Astrocyte (in vitro differentiated cells and primary cell): ENCODE measurements around the gene MAST2. TPM values are rescaled to one million over a fixed set of nuclear protein-coding genes. Genes with fewer than 3 reads are reported as not detected.

ENCODE experiments used
- DNase-seq: peaks from one replicate; pipeline ENCODE4 v3.0.0-alpha.2; 2010; ENCODE audit warnings: low read depth
- FAIRE-seq: peaks from 2 replicates; lab custom pipeline; 2011; peaks lifted over from hg19 to GRCh38; lab: Jason Lieb, UNC
- H2AFZ ChIP-seq: 2 replicates; pipeline ENCODE4 v1.6.0; 2012; ENCODE audit warnings: low read depth, low read length, inconsistent platforms
- H3K27ac ChIP-seq: 2 replicates; pipeline ENCODE4 v1.5.1; 2011; ENCODE audit warnings: low read depth, low read length, inconsistent platforms
- H3K27me3 ChIP-seq: 2 replicates; pipeline ENCODE4 v1.6.0; 2011; ENCODE audit warnings: low read length, inconsistent platforms; ENCODE audit not compliant: insufficient read depth
- H3K36me3 ChIP-seq: 2 replicates; pipeline ENCODE4 v1.5.1; 2011; ENCODE audit warnings: low read length, inconsistent platforms; ENCODE audit not compliant: insufficient read depth
- H3K4me1 ChIP-seq: 2 replicates; pipeline ENCODE4 v1.5.1; 2011; ENCODE audit warnings: low read length, inconsistent platforms; ENCODE audit not compliant: insufficient read depth
- H3K4me2 ChIP-seq: 2 replicates; pipeline ENCODE4 v1.6.0; 2012; ENCODE audit warnings: low read length, inconsistent platforms
- H3K4me3 ChIP-seq: 2 replicates; pipeline ENCODE4 v1.5.1; 2011; ENCODE audit warnings: low read depth, mild to moderate bottlenecking, low read length, inconsistent platforms; ENCODE audit not compliant: insufficient read depth
- H3K79me2 ChIP-seq: 2 replicates; pipeline ENCODE4 v1.6.0; 2012; ENCODE audit warnings: mild to moderate bottlenecking, low read length, inconsistent platforms; ENCODE audit not compliant: insufficient read depth
- H3K9ac ChIP-seq: 2 replicates; pipeline ENCODE4 v1.6.0; 2012; ENCODE audit warnings: mild to moderate bottlenecking, low read length, inconsistent platforms
- H3K9me3 ChIP-seq: 2 replicates; pipeline ENCODE4 v1.5.1; 2012; ENCODE audit warnings: low read depth, mild to moderate bottlenecking, low read length, inconsistent platforms; ENCODE audit not compliant: insufficient read depth
- H4K20me1 ChIP-seq: 2 replicates; pipeline ENCODE4 v1.6.0; 2012; ENCODE audit warnings: low read length, inconsistent platforms; ENCODE audit not compliant: insufficient read depth
- H3K27ac Mint-ChIP-seq: one replicate; pipeline ENCODE4 v1.8.0; 2021; ENCODE audit warnings: mild to moderate bottlenecking, mixed read lengths; ENCODE audit not compliant: unreplicated experiment
- H3K27me3 Mint-ChIP-seq: one replicate; pipeline ENCODE4 v1.8.0; 2021; ENCODE audit warnings: low read depth, mixed read lengths; ENCODE audit not compliant: unreplicated experiment
- H3K36me3 Mint-ChIP-seq: one replicate; pipeline ENCODE4 v1.8.0; 2021; ENCODE audit warnings: low read depth, mixed read lengths; ENCODE audit not compliant: unreplicated experiment
- H3K4me1 Mint-ChIP-seq: one replicate; pipeline ENCODE4 v1.8.0; 2021; ENCODE audit warnings: low read depth, mixed read lengths; ENCODE audit not compliant: unreplicated experiment
- H3K4me3 Mint-ChIP-seq: one replicate; pipeline ENCODE4 v1.8.0; 2021; ENCODE audit warnings: mild to moderate bottlenecking, moderate library complexity, mixed read lengths; ENCODE audit not compliant: unreplicated experiment
- H3K9me3 Mint-ChIP-seq: one replicate; pipeline ENCODE4 v1.8.0; 2021; ENCODE audit warnings: mild to moderate bottlenecking, mixed read lengths; ENCODE audit not compliant: unreplicated experiment
- EZH2 ChIP-seq: IDR thresholded peaks from 2 replicates; pipeline ENCODE4 v1.6.1; 2012; ENCODE audit warnings: mild to moderate bottlenecking, low read length, inconsistent platforms; ENCODE audit not compliant: insufficient read depth
- total RNA-seq: library from RNA; stranded (reverse); gene quantifications from 2 replicates; pipeline ENCODE4 v1.2.1, GENCODE V29; 2021
- TF ChIP-seq, protein P1 (sequence below): IDR thresholded peaks from 2 replicates; pipeline ENCODE4 v1.5.1; 2011; ENCODE audit warnings: low read depth, mild to moderate bottlenecking, inconsistent platforms, low read length, moderate library complexity; ENCODE audit not compliant: insufficient read depth

The MAST2 gene
- total RNA-seq, 1 donor from 2014 or later = 41.0 TPM

DNA sequence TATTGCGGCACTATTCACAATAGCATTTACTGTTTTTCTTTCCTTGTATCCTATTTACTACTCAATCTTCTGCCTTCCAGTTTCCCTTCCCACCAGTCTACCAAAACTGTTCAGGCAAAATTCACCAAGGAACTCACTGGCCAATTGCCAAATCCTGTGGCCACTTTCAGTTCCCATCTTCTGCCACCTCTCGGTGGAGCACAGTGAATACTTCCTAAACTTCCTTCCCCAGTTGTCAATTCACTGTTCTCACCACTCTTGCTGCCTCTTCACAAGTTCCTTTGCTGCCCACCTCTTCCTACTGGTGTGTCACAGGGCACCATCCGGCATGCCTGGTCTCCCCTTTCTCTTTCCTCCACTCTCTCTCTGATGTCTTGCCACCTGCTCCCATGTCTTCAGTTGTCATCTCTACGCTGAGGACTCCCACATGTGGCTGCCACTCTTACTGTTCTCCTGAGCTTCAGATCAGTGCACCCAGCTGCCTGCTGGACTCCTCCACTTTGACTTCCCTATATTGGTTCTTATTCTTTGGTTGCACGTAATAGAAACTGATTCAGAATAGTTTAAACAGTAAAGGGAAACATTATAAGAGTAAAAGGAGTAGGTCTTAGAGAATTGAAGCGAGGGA lies 214.6 kb downstream of the MAST2 start:
- DNase-seq = no peak
- Mint-ChIP-seq H3K9me3 (peaks cover 3% of the 10 kb centered on the region), H3K27ac (no peak overlapping the region), H3K4me1 (no peaks in the 10 kb centered on the region), H3K27me3 (no peaks in the 10 kb centered on the region), H3K36me3 (peaks cover 8% of the 10 kb centered on the region), H3K4me3 (no peak overlapping the region)
- H3K4me1 ChIP-seq = no peaks in the 10 kb centered on the region
- FAIRE-seq = no peak
- no peaks in the 10 kb centered on the region for H3K79me2 ChIP-seq
- H3K27me3 ChIP-seq = no peaks in the 10 kb centered on the region
- no peak overlapping the region for H3K4me3 ChIP-seq
- no peak overlapping the region for H3K9ac ChIP-seq
- no peak overlapping the region for H3K27ac ChIP-seq
- TF ChIP-seq, protein P1, sequence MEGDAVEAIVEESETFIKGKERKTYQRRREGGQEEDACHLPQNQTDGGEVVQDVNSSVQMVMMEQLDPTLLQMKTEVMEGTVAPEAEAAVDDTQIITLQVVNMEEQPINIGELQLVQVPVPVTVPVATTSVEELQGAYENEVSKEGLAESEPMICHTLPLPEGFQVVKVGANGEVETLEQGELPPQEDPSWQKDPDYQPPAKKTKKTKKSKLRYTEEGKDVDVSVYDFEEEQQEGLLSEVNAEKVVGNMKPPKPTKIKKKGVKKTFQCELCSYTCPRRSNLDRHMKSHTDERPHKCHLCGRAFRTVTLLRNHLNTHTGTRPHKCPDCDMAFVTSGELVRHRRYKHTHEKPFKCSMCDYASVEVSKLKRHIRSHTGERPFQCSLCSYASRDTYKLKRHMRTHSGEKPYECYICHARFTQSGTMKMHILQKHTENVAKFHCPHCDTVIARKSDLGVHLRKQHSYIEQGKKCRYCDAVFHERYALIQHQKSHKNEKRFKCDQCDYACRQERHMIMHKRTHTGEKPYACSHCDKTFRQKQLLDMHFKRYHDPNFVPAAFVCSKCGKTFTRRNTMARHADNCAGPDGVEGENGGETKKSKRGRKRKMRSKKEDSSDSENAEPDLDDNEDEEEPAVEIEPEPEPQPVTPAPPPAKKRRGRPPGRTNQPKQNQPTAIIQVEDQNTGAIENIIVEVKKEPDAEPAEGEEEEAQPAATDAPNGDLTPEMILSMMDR = no peak
- no peak for TF ChIP-seq EZH2
- H3K36me3 ChIP-seq = peaks cover 11% of the 10 kb centered on the region
- H3K9me3 ChIP-seq = no peaks in the 10 kb centered on the region
- no peak overlapping the region for H2AFZ ChIP-seq
- no peak overlapping the region for H3K4me2 ChIP-seq
- no peaks in the 10 kb centered on the region for H4K20me1 ChIP-seq

DNA sequence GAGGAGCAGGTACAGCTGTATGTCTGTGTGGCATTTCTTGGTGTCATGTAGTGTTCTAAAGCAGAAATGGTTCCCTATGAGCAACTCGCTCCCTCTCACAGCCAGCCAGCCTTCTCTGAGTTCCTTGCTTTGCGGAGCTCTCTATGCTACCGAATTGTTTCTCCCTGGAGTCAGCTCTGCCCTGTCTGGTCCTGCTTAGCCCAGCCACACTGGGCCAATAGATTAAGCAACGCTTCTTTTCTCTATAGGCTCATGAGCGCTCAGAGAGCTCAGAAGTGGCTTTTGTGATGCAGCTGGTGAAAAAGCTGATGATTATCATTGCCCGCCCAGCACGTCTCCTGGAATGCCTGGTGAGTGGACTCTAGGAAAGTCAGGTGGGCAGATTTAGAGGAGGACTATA lies 215.9 kb downstream of the MAST2 start:
- TF ChIP-seq EZH2 = no peak
- TF ChIP-seq, protein P1 = no peak
- Mint-ChIP-seq H3K36me3 (peaks cover 16% of the 10 kb centered on the region), H3K4me1 (no peaks in the 10 kb centered on the region), H3K27ac (no peak overlapping the region), H3K27me3 (no peaks in the 10 kb centered on the region), H3K9me3 (peaks cover 3% of the 10 kb centered on the region), H3K4me3 (no peak overlapping the region)
- no peaks in the 10 kb centered on the region for H4K20me1 ChIP-seq
- H3K9me3 ChIP-seq = no peaks in the 10 kb centered on the region
- H3K4me1 ChIP-seq = no peaks in the 10 kb centered on the region
- DNase-seq (no peak), FAIRE-seq (no peak)
- H3K27ac ChIP-seq = no peak overlapping the region
- H3K27me3 ChIP-seq = no peaks in the 10 kb centered on the region
- H3K4me3 ChIP-seq = no peak overlapping the region
- no peak overlapping the region for H3K9ac ChIP-seq
- H3K4me2 ChIP-seq = no peak overlapping the region
- no peaks in the 10 kb centered on the region for H3K79me2 ChIP-seq
- no peak overlapping the region for H2AFZ ChIP-seq
- peaks cover 16% of the 10 kb centered on the region for H3K36me3 ChIP-seq

DNA sequence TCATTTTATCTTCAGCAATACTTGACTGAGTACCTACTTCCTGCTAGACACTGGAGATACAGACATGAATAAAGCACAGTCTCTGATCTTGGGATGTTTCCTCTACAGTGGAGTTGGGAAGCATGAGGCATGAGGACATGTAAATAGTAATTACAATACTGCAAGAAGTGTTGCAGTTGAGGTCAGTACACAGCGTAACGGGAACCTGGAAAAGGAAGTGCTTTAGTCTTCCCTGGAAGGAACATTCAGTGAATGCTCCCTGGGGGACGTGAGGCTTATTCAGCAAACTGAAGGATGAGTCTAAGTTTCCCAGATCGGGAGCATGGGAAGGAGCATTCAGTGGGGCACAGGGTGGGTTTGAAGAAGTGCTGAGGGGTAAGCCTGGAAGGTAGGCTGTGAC lies 216.6 kb downstream of the MAST2 start:
- Histone ChIP-seq H3K9me3 (no peaks in the 10 kb centered on the region), H3K79me2 (no peaks in the 10 kb centered on the region), H2AFZ (no peak overlapping the region), H3K4me1 (no peaks in the 10 kb centered on the region), H3K9ac (no peak overlapping the region), H3K4me3 (no peak overlapping the region), H4K20me1 (no peaks in the 10 kb centered on the region), H3K4me2 (no peak overlapping the region), H3K27me3 (no peaks in the 10 kb centered on the region), H3K36me3 (peaks cover 16% of the 10 kb centered on the region), H3K27ac (no peak overlapping the region)
- TF ChIP-seq EZH2 = no peak
- TF ChIP-seq, protein P1 = no peak
- DNase-seq = no peak
- H3K4me1 Mint-ChIP-seq = no peaks in the 10 kb centered on the region
- no peaks in the 10 kb centered on the region for H3K9me3 Mint-ChIP-seq
- H3K27me3 Mint-ChIP-seq = no peaks in the 10 kb centered on the region
- H3K4me3 Mint-ChIP-seq = no peak overlapping the region
- H3K36me3 Mint-ChIP-seq = peaks cover 20% of the 10 kb centered on the region
- H3K27ac Mint-ChIP-seq = no peak overlapping the region
- FAIRE-seq = no peak
